Measurements from ENCODE around the gene ARAP1.

Gene ARAP1

DNA sequence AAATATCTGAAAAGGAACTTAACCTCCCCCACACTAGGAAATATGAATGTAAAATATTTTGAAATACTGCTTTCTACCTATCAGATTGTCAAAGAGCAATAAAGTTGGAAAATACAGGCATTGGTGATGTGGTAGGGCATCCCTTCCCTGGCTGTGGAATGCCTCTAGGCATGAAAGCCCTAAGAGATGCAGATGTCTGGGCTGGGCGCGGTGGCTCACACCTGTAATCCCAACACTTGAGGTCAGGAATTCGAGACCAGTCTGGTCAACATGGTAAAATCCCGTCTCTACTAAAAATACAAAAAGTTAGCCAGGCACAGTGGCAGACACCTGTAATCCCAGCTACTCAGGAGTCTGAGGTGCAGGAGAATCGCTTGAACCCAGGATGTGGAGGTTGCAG lies 22.0 kb downstream of the ARAP1 start:
- ChIA-PET CTCF (interaction anchor here (0.7 to 4.6 kb wide), 7 partner anchors 11 to 447 kb away, joined by 3 to 36 read pairs (median 4); partner anchors contain the start of gene STARD10), POLR2A (no interaction called here)
- DNase-seq (ENCODE audit: extremely low spot score) = no peak
- TF ChIP-seq, protein P1, sequence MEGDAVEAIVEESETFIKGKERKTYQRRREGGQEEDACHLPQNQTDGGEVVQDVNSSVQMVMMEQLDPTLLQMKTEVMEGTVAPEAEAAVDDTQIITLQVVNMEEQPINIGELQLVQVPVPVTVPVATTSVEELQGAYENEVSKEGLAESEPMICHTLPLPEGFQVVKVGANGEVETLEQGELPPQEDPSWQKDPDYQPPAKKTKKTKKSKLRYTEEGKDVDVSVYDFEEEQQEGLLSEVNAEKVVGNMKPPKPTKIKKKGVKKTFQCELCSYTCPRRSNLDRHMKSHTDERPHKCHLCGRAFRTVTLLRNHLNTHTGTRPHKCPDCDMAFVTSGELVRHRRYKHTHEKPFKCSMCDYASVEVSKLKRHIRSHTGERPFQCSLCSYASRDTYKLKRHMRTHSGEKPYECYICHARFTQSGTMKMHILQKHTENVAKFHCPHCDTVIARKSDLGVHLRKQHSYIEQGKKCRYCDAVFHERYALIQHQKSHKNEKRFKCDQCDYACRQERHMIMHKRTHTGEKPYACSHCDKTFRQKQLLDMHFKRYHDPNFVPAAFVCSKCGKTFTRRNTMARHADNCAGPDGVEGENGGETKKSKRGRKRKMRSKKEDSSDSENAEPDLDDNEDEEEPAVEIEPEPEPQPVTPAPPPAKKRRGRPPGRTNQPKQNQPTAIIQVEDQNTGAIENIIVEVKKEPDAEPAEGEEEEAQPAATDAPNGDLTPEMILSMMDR (IDR thresholded peaks at IDR 0.05; ENCODE audit: control extremely low read depth, extremely low read depth, low read depth, missing control alignments) = no peak

DNA sequence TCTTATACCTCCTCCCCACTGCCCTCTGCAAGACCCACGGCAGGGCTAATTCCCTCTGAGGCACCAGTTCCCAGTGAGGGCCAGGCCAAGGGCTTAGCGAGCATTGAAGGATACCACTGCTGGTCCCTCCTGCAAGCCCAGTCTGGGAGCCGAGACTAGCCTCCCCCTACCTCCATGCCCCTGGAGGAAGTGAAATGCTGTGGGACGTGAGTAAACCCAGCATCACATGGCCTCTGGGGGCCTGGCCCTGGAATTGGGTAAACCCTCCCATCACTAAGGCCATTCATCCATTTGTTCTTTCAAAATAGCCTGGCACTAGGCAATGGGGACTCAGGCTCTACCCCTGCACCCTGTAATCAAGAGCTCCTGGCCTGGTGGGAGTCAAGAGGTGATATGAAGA lies 24.7 kb downstream of the ARAP1 start:
- ChIA-PET CTCF (interaction anchor here (0.6 to 7.9 kb wide), 11 partner anchors 8 to 610 kb away, joined by 3 to 107 read pairs (median 3); partner anchors contain the start of genes ATG16L2 and STARD10), POLR2A (no interaction called here)
- DNase-seq (ENCODE audit: extremely low spot score) = no peak
- TF ChIP-seq, protein P1 (IDR thresholded peaks at IDR 0.05; ENCODE audit: control extremely low read depth, extremely low read depth, low read depth, missing control alignments) = no peak

DNA sequence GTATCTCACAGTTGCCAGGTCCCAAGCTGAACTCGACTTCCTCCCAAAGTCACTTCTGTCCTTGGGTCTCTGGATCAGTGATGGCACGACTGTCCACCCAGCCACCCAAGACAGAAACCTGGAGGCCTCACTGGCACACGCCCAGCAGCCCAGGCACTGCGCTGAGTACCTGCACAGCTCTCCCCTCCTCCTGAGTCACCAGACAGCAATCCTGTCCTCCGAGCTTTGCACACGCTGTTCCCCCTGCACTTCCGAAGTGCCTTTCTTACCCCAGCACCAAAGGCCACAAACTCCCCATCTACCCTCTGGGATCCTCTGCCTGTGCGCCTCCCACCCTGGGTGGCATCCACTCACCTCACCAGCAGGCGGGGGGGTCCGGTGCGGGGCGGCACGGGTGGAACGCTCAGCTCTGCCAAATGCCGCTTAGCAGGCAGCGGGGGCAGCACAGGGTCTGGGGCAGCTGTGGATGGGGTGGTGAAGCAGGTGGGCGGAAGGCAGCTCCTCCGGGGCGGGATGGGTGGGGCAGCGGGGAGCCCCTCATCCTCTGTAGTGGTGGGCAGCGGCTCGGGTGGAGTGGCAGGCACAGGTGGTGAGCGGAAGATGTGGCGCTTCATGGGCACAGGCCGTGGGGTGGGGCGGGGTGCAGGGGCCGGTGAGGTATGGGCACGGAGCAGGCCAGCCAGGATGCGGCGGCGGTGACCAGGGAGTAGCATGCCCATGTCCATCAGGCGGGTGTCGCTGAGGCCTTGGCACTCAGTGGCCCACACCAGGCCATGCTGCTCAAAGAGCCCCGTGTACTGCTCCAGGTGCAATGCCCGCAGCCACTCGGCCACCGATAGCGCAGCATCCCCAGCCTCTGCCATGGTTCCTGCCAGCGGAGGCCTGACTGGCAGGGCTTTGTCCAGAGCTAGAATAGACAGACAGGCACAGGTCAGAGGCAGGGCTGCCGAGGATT lies 25.7 kb downstream of the ARAP1 start:
- TF ChIP-seq, protein P1 (IDR thresholded peaks at IDR 0.05; ENCODE audit: control extremely low read depth, extremely low read depth, low read depth, missing control alignments) = no peak
- POLR2A ChIA-PET = interaction anchor here (0.6 to 0.9 kb wide), 2 partner anchors 23 to 67 kb away, joined by 3 read pairs; no protein-coding TSS in a partner anchor
- CTCF ChIA-PET = interaction anchor here (0.6 to 7.9 kb wide), 12 partner anchors 9 to 611 kb away, joined by 3 to 107 read pairs (median 13); partner anchors contain the start of genes ATG16L2 and STARD10
- DNase-seq (ENCODE audit: extremely low spot score) = no peak

DNA sequence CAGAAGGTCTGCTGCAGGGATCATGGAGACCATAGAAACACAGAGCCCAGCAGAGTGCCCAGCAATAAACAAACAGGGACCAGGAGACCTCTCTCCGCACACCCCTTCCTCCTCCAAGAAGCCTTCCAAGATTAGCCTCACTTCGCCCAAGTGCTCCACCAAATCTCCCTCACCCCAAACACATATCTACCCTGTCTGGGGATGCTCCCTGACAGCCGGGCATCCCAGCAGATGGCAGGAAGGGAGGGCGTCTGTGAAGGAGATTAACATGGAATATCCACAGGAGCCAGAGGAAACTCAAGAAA lies 26.5 kb downstream of the ARAP1 start:
- POLR2A ChIA-PET = interaction anchor here (0.9 to 1.1 kb wide), 2 partner anchors 22 to 87 kb away, joined by 3 to 6 read pairs; no protein-coding TSS in a partner anchor
- CTCF ChIA-PET = interaction anchor here (0.6 to 7.9 kb wide), 42 partner anchors 8 to 610 kb away, joined by 3 to 107 read pairs (median 6); partner anchors contain the start of genes ATG16L2, FCHSD2 and STARD10
- DNase-seq (ENCODE audit: extremely low spot score) = no peak
- TF ChIP-seq, protein P1 (IDR thresholded peaks at IDR 0.05; ENCODE audit: control extremely low read depth, extremely low read depth, low read depth, missing control alignments) = no peak

DNA sequence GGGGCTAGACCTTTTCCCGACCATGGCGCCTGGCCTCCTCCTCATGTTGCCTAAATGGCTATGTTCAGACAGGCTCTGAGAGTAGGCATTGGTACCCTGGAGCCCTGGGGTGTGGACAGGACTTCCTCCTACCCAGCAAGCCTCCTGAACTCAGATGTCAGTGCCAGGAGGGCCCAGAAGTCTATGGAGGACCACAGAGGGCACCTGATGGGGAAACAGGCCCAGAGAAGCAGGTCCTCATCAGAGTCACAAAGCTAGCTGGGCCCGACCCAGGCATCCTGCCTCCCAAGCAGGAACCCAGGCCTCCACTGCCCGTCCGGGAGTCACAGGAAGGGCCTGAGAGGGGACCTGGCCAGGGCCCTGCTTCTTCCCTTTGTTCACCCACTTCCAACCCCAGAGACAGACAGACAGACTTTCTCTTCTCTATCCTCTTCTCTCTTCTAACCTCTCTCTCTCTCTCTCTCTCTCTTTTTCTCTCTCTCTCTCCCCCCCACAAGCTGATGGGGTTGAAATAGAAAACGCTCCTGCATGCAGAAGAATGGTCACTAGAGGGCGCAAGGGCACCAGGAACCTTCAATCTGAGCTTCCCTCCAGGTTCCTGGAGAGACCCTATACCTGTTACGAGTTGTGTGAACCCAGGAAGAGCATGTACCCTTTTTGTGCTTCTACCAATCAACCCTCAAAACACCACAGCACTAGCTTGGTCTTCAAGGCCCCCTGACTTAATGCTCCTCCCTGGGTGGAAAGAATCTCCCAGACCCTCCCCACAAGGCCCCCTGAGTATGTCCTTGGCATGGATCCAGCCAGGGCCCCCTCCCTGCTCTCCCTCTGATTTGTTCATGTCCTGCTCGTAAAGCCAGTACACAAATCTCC lies 27.1 kb downstream of the ARAP1 start:
- ChIA-PET CTCF (interaction anchor here (0.6 to 7.9 kb wide), 46 partner anchors 8 to 669 kb away, joined by 3 to 107 read pairs (median 6); partner anchors contain the start of genes ATG16L2, FCHSD2 and STARD10), POLR2A (interaction anchor here (0.7 to 1.1 kb wide), 4 partner anchors 22 to 564 kb away, joined by 3 to 6 read pairs (median 3); no protein-coding TSS in a partner anchor)
- TF ChIP-seq, protein P1 (IDR thresholded peaks at IDR 0.05; ENCODE audit: control extremely low read depth, extremely low read depth, low read depth, missing control alignments) = peak; percentile 88
- DNase-seq (ENCODE audit: extremely low spot score) = peak; percentile 77

Data from GM10248 (cell line).